Fibroblast of lung (primary cell): ENCODE results near the gene MEGF9. TPM values are rescaled to one million over a fixed set of nuclear protein-coding genes. Genes with fewer than 3 reads are reported as not detected.

Experiments
- DNase-seq, 2 donors: peaks; one replicate each; pipeline versions ENCODE4 v3.0.0 to v3.0.0-alpha.2; 2010; ENCODE audit warnings: low read depth in 2 of 2
- H2AFZ ChIP-seq: 2 replicates; pipeline ENCODE4 v1.5.1; 2012; ENCODE audit warnings: low read length, control low read depth, inconsistent platforms
- H3K27ac ChIP-seq: 2 replicates; pipeline ENCODE4 v1.5.1; 2011; ENCODE audit warnings: low read length, control low read depth; ENCODE audit not compliant: insufficient read depth
- H3K27me3 ChIP-seq: 2 replicates; pipeline ENCODE4 v1.5.1; 2011; ENCODE audit warnings: mild to moderate bottlenecking, low read length; ENCODE audit not compliant: control insufficient read depth, insufficient read depth
- H3K36me3 ChIP-seq: 2 replicates; pipeline ENCODE4 v1.5.1; 2011; ENCODE audit warnings: low read length; ENCODE audit not compliant: control insufficient read depth, insufficient read depth
- H3K4me1 ChIP-seq: 2 replicates; pipeline ENCODE4 v1.5.1; 2011; ENCODE audit warnings: low read length; ENCODE audit not compliant: control insufficient read depth, insufficient read depth; ENCODE audit errors: extremely low read depth
- H3K4me2 ChIP-seq: 2 replicates; pipeline ENCODE4 v1.5.1; 2011; ENCODE audit warnings: low read length, control low read depth; ENCODE audit not compliant: insufficient read depth; ENCODE audit errors: extremely low read depth
- H3K4me3 ChIP-seq, 4 experiments: fragments of 200-600 bp in 1 of 4; sonication (generic) in 1 of 4; replicated peaks in 1 of 4; 2 replicates each; pipeline ENCODE4 v1.5.1; 2011 to 2016; ENCODE audit warnings: low read length in 4 of 4, low read depth in 3 of 4, mild to moderate bottlenecking in 3 of 4, control low read depth in 2 of 4, inconsistent platforms in 1 of 4, mixed read lengths in 1 of 4; ENCODE audit not compliant: insufficient read depth in 1 of 4; ENCODE audit errors: control extremely low read depth in 1 of 4
- H3K79me2 ChIP-seq: 2 replicates; pipeline ENCODE4 v1.5.1; 2012; ENCODE audit warnings: mild to moderate bottlenecking, low read length, inconsistent platforms; ENCODE audit not compliant: control insufficient read depth, insufficient read depth
- H3K9ac ChIP-seq: 2 replicates; pipeline ENCODE4 v1.5.1; 2011; ENCODE audit warnings: mild to moderate bottlenecking, low read length, control low read depth; ENCODE audit not compliant: insufficient read depth
- H3K9me3 ChIP-seq: 2 replicates; pipeline ENCODE4 v1.5.1; 2012; ENCODE audit warnings: low read depth, low read length; ENCODE audit not compliant: control insufficient read depth, insufficient read depth
- H4K20me1 ChIP-seq: 2 replicates; pipeline ENCODE4 v1.5.1; 2011; ENCODE audit warnings: low read length; ENCODE audit not compliant: control insufficient read depth, insufficient read depth; ENCODE audit errors: extremely low read depth
- CTCF ChIP-seq, 2 donors: IDR thresholded peaks in 1 of 2; conservative IDR thresholded peaks in 1 of 2; 1 replicate in 1 of 2; 2 replicates in 1 of 2; pipeline ENCODE4 v1.5.1; 2011 to 2012; ENCODE audit warnings: low read length in 2 of 2, control low read depth in 1 of 2, inconsistent platforms in 1 of 2, low read depth in 1 of 2, mild to moderate bottlenecking in 1 of 2
- EZH2 ChIP-seq: IDR thresholded peaks from 2 replicates; pipeline ENCODE4 v1.5.1; 2012; ENCODE audit warnings: low read length, control low read depth, mild to moderate bottlenecking; ENCODE audit errors: missing control alignments
- polyA plus RNA-seq, 2 donors: library from polyadenylated mRNA; depleted of rRNA in 1 of 2; stranded (reverse) in 1 of 2; unstranded in 1 of 2; fragments of >200 nt; gene quantifications; 2 replicates each; pipeline ENCODE4 v1.2.1, GENCODE V29; 2011 to 2012; ENCODE audit warnings: missing spikeins in 1 of 2
- total RNA-seq: library from RNA; depleted of rRNA; stranded (reverse); fragments of >200 nt; gene quantifications from 2 replicates; pipeline ENCODE4 v1.2.1, GENCODE V29; 2014

The MEGF9 gene
- total and polyA plus RNA-seq, 2 donors (not counting 1 experiment from before 2014, with no cell fraction given), result 15.8 to 24.9 TPM

DNA sequence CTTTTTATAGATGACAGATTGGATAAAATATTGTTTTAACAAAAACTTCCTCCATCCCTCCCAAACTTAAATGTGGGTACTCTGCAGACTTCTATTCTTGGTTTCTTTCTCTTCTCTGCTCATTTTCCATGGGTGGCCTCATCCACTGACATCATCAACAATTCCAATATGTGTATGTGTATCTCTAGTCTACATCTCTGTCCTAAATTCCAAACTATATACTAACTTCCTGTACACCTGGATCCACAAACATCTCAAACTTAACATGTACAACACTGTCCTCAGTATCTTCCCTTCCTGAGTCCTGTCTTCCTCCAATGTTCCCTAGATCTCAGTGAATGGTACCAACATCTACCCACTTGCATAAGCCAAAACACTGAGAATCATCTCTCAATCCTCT, 105.8 kb downstream of the MEGF9 start:
- DNase-seq, result peak in 1 of 2 donors; percentile 40
- Histone ChIP-seq H3K36me3 (peaks cover 2% of the 10 kb centered on the region), H3K4me1 (no peaks in the 10 kb centered on the region), H3K9ac (no peak overlapping the region), H3K9me3 (no peaks in the 10 kb centered on the region), H3K79me2 (no peaks in the 10 kb centered on the region), H2AFZ (no peak overlapping the region), H4K20me1 (no peaks in the 10 kb centered on the region), H3K4me3 (no peak overlapping the region), H3K27me3 (no peaks in the 10 kb centered on the region), H3K4me2 (no peak overlapping the region), H3K27ac (no peak overlapping the region)
- TF ChIP-seq CTCF (conservative IDR thresholded peaks at IDR 0.05 in 1 of 2, IDR thresholded peaks at IDR 0.05 in 1 of 2; ENCODE audit: low read depth in 1 of 2, low read length in 2 of 2) (no peak), EZH2 (no peak)

GRCh38 chr9:120603591-120603990, 110.7 kb downstream of the MEGF9 start:
- TF ChIP-seq CTCF (conservative IDR thresholded peaks at IDR 0.05 in 1 of 2, IDR thresholded peaks at IDR 0.05 in 1 of 2; ENCODE audit: low read depth in 1 of 2, low read length in 2 of 2) (no peak), EZH2 (no peak)
- no peak for DNase-seq
- Histone ChIP-seq H3K4me3 (no peak overlapping the region), H3K4me2 (no peak overlapping the region), H4K20me1 (no peaks in the 10 kb centered on the region), H3K9ac (no peak overlapping the region), H2AFZ (no peak overlapping the region), H3K4me1 (no peaks in the 10 kb centered on the region), H3K9me3 (no peaks in the 10 kb centered on the region), H3K79me2 (no peaks in the 10 kb centered on the region), H3K27ac (no peak overlapping the region), H3K36me3 (peaks cover 2% of the 10 kb centered on the region), H3K27me3 (no peaks in the 10 kb centered on the region)

DNA sequence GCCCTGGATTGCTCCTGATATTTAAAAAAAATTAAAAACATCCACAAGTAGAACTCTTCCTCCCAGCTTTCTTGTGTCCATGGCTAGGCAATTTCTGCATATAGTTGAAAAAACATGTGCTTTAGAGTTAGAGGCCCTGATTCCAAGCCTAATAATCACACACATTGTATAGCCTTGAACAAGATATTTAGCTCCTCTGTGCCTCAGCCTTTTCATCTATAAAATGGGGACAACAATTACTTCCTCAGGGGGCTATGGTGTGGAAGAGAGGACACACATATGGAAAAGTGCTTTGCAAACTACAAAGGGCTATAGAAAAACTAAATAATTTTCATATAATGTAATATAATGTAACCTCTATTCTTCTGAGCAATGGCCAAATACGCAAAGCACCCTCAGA, 111.3 kb downstream of the MEGF9 start:
- no peak overlapping the region for H3K9ac ChIP-seq
- H2AFZ ChIP-seq, result no peak overlapping the region
- no peaks in the 10 kb centered on the region for H3K9me3 ChIP-seq
- H3K4me1 ChIP-seq, result no peaks in the 10 kb centered on the region
- H3K27me3 ChIP-seq, result no peaks in the 10 kb centered on the region
- H4K20me1 ChIP-seq, result no peaks in the 10 kb centered on the region
- no peak overlapping the region for H3K27ac ChIP-seq
- H3K36me3 ChIP-seq, result peaks cover 2% of the 10 kb centered on the region
- H3K4me3 ChIP-seq, result no peak overlapping the region
- TF ChIP-seq CTCF (conservative IDR thresholded peaks at IDR 0.05 in 1 of 2, IDR thresholded peaks at IDR 0.05 in 1 of 2; ENCODE audit: low read depth in 1 of 2, low read length in 2 of 2) (no peak), EZH2 (no peak)
- DNase-seq, result no peak
- no peaks in the 10 kb centered on the region for H3K79me2 ChIP-seq
- H3K4me2 ChIP-seq, result no peak overlapping the region
